HEK293T (cell line): ENCODE results near the gene EFCAB10.

Experiments used
- CTCF ChIA-PET: fragments of 350-600 bp; formaldehyde crosslinking; extraction: SDS; loops from one replicate; lab custom pipeline; 2021; ENCODE audit warnings: antibody characterized with exemption, inconsistent platforms; lab: Yijun Ruan, JAX
- POLR2A ChIA-PET: fragments of 350-600 bp; formaldehyde crosslinking; extraction: SDS; loops from one replicate; lab custom pipeline; 2020; ENCODE audit warnings: antibody characterized with exemption, inconsistent platforms; lab: Yijun Ruan, JAX
- DNase-seq: peaks from one replicate; pipeline ENCODE4 v3.0.0; 2012; ENCODE audit warnings: mixed read lengths; ENCODE audit errors: extremely low spot score
- ARNT ChIP-seq: fragments of 450-650 bp; IDR thresholded peaks from 2 replicates; pipeline ENCODE4 v1.6.1; 2017; ENCODE audit warnings: mild to moderate bottlenecking
- BHLHE40 ChIP-seq: fragments of 450-650 bp; IDR thresholded peaks from 2 replicates; pipeline ENCODE4 v1.6.1; 2016; ENCODE audit warnings: mild to moderate bottlenecking, moderate library complexity, borderline replicate concordance
- CTBP1 ChIP-seq: fragments of 450-650 bp; IDR thresholded peaks from 2 replicates; pipeline ENCODE4 v1.6.1; 2016; ENCODE audit warnings: borderline replicate concordance
- ELF4 ChIP-seq: fragments of 450-650 bp; IDR thresholded peaks from 2 replicates; pipeline ENCODE4 v1.6.1; 2017; ENCODE audit warnings: antibody characterized with exemption
- FOXA1 ChIP-seq: fragments of 450-650 bp; IDR thresholded peaks from 2 replicates; pipeline ENCODE4 v1.6.1; 2016; ENCODE audit warnings: mild to moderate bottlenecking
- FOXK2 ChIP-seq: fragments of 450-650 bp; IDR thresholded peaks from 2 replicates; pipeline ENCODE4 v1.6.1; 2016; ENCODE audit warnings: mild to moderate bottlenecking
- FOXM1 ChIP-seq: fragments of 450-650 bp; IDR thresholded peaks from 2 replicates; pipeline ENCODE4 v1.6.1; 2017; ENCODE audit warnings: mild to moderate bottlenecking, borderline replicate concordance
- HDGF ChIP-seq: fragments of 450-650 bp; IDR thresholded peaks from 2 replicates; pipeline ENCODE4 v1.6.1; 2017; ENCODE audit warnings: antibody characterized with exemption, borderline replicate concordance
- L3MBTL2 ChIP-seq: fragments of 450-650 bp; conservative IDR thresholded peaks from 2 replicates; pipeline ENCODE4 v1.6.1; 2016; ENCODE audit warnings: mild to moderate bottlenecking
- LEF1 ChIP-seq: fragments of 450-650 bp; IDR thresholded peaks from 2 replicates; pipeline ENCODE4 v1.6.1; 2017; ENCODE audit warnings: mild to moderate bottlenecking, borderline replicate concordance
- NFRKB ChIP-seq: fragments of 450-650 bp; IDR thresholded peaks from 2 replicates; pipeline ENCODE4 v1.6.1; 2016; ENCODE audit warnings: mild to moderate bottlenecking, moderate library complexity
- SP1 ChIP-seq: fragments of 450-650 bp; IDR thresholded peaks from 2 replicates; pipeline ENCODE4 v1.6.1; 2017
- SUZ12 ChIP-seq: fragments of 450-650 bp; IDR thresholded peaks from 2 replicates; pipeline ENCODE4 v1.6.1; 2016; ENCODE audit warnings: mild to moderate bottlenecking
- TARDBP ChIP-seq: fragments of 450-650 bp; IDR thresholded peaks from 2 replicates; pipeline ENCODE4 v1.6.1; 2016
- ZNF384 ChIP-seq: fragments of 450-650 bp; IDR thresholded peaks from 2 replicates; pipeline ENCODE4 v1.6.1; 2016
- TF ChIP-seq, protein P1 (sequence below): fragments of 450-650 bp; IDR thresholded peaks from 2 replicates; pipeline ENCODE4 v1.6.1; 2016

The EFCAB10 gene

DNA sequence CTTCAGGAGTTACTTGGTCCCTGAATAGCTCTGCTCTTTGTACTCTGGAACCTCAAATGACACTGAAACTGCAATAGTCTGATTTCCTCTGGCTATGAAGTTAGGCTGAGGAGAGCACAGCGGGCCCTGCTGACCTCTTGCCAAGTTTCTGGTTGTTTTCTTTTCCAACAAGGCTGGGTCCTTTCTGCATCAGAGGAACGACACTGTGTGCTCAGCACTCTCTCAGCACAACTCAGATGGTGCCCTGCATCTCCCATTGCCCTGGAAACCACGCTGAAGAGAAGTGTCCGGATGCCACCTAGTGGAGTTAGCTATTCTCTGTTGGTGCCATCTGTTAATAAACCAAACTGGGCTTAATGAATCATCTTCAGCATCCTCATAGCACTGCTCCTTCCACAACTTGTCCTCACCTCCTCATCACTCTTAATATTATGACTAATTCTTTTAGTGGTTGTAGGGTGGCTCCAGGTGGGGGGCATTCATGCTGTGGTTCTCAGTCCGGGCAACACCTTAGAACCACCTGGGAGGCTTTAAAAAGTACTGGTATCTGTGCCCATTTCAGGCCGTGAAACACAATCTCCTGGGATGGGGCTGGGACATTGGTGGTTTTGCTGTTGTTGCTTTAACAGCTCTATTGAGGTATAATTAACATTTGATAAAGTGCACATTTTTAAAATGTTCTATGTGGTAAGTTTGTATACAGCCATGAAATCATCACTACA lies 8.2 kb upstream of the EFCAB10 start:
- POLR2A ChIA-PET = no interaction called here

DNA sequence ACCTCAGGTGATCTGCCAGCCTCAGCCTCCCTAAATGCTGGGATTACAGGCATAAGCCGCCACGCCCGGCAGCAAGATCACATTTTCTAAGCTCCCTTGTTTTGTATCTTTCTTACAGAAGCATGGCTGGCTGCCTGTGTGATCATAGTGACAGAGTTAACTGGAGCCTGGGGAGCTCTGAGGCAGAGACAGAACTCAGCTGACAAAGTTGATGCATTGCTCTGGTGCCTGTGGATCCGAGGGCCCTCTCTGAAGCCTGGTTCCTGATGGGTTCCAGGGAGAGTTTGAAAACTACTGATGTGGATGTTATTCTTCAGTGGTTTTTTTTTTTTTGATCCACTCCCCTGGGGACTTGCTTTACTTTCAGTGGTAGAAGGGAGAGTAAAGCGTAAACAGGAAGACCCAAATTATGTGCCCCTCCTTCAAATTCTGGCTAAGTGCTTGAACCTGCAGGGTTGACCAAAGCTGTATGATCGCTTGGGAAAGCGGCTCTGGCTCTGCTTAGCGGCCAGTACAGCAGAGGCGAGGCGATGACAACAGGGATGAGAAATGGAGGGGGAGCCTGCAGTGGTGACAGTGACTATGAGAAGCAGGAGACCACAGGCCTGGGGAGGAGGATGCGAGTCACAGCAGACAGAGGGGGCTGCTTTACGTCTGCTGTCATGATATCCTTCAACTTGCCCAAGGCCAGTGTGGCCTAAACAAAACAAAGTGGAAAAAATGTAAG lies 6.8 kb upstream of the EFCAB10 start:
- CTCF ChIA-PET = interaction anchor here (0.6 kb wide), 2 partner anchors 12 to 874 kb away, joined by 3 read pairs; no protein-coding TSS in a partner anchor
- TF ChIP-seq SUZ12 (no peak), FOXM1 (no peak), HDGF (no peak), ZNF384 (no peak), FOXK2 (no peak), CTBP1 (no peak), ARNT (no peak), TARDBP (no peak), BHLHE40 (no peak), FOXA1 (no peak), L3MBTL2 (no peak), ELF4 (no peak), LEF1 (no peak), NFRKB (no peak), SP1 (no peak)
- TF ChIP-seq, protein P1, sequence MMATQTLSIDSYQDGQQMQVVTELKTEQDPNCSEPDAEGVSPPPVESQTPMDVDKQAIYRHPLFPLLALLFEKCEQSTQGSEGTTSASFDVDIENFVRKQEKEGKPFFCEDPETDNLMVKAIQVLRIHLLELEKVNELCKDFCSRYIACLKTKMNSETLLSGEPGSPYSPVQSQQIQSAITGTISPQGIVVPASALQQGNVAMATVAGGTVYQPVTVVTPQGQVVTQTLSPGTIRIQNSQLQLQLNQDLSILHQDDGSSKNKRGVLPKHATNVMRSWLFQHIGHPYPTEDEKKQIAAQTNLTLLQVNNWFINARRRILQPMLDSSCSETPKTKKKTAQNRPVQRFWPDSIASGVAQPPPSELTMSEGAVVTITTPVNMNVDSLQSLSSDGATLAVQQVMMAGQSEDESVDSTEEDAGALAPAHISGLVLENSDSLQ = no peak
- POLR2A ChIA-PET = no interaction called here
- DNase-seq = no peak

More for the DNA sequence above, 8.2 kb upstream of the EFCAB10 start:
- TF ChIP-seq HDGF (no peak), LEF1 (no peak), ELF4 (no peak), SP1 (no peak), BHLHE40 (no peak), SUZ12 (no peak), NFRKB (no peak), FOXK2 (no peak), ARNT (no peak), FOXM1 (no peak), ZNF384 (no peak), TARDBP (no peak), L3MBTL2 (no peak), CTBP1 (no peak), FOXA1 (no peak)
- TF ChIP-seq, protein P1 = no peak
- CTCF ChIA-PET = interaction anchor here (0.5 to 0.9 kb wide), 5 partner anchors 8 to 718 kb away, joined by 3 read pairs; partner anchors contain the start of gene EFCAB10
- peak; percentile 69 for DNase-seq

DNA sequence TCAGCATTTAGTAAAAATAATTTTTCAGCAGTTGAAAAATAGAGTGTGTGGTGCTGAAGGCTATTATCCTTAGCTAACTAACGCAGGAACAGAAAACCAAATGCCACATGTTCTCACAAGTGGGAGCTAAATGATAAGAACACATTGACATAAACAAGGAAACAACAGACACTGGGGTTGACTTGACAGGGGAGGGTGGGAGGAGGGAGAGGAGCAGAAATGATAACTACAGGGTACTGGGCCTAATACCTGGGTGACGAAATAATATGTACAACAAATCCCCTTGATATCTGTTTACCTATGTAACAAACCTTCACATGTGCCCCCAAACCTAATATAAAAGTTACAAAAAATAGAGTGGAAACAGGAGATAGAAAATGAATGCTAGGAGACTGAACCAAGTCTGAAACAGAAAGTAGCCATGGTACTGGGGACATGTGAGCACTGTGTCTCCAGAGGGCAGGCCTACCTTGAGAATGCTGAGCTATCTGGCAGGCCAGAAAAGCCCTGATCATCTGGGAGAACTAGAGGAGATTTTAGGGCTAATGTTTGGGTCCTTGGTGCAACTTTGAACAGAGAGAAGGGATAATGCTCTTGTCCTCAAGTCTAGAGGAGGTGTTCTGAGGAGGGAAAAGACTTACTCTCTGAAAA lies 4.7 kb upstream of the EFCAB10 start:
- no peak for DNase-seq
- ChIA-PET POLR2A (interaction anchor here (0.7 kb wide), 1 partner anchor 54 kb away, joined by 3 read pairs; the partner anchor contains the start of gene RINT1), CTCF (no interaction called here)
- TF ChIP-seq ARNT (no peak), TARDBP (no peak), LEF1 (no peak), FOXK2 (no peak), CTBP1 (no peak), HDGF (no peak), FOXA1 (no peak), ZNF384 (no peak), ELF4 (no peak), FOXM1 (no peak), L3MBTL2 (no peak), SUZ12 (no peak), NFRKB (no peak), BHLHE40 (no peak), SP1 (no peak)
- TF ChIP-seq, protein P1 = no peak

DNA sequence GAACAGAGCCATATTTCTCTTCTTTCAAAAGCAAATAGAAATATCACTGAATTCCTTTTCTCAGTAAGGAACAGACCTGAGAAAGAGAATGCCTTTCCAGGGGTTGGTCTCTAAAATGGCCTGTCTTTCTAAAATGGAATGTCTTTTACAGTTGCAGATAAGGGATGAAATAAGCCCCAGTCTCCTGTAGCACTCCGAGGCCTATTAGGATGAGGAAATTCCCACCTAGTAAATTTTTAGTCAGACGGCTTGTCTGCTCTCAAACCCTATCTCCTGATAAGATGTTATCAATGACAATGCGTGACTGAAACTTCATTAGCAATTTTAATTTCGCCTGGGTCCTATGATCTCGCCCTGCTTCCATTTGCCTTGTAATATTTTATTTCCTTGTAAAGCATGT lies 2.9 kb upstream of the EFCAB10 start:
- CTCF ChIA-PET = no interaction called here
- POLR2A ChIA-PET = no interaction called here
- no peak for DNase-seq
- TF ChIP-seq SUZ12 (no peak), TARDBP (no peak), ZNF384 (no peak), BHLHE40 (no peak), ARNT (no peak), SP1 (no peak), FOXM1 (no peak)
- TF ChIP-seq, protein P1 = no peak
